ENCODE results near the gene INPP5D. TPM values are rescaled to one million over a fixed set of nuclear protein-coding genes. Genes with fewer than 3 reads are reported as not detected.
"Not testable (repeated sequence)": the region's sequence is repeated elsewhere in the genome, so short reads cannot be mapped to it uniquely, and the experiment has no call there.

The INPP5D gene
- total RNA-seq, 1 donor from 2014 or later: 3.7 TPM

DNA sequence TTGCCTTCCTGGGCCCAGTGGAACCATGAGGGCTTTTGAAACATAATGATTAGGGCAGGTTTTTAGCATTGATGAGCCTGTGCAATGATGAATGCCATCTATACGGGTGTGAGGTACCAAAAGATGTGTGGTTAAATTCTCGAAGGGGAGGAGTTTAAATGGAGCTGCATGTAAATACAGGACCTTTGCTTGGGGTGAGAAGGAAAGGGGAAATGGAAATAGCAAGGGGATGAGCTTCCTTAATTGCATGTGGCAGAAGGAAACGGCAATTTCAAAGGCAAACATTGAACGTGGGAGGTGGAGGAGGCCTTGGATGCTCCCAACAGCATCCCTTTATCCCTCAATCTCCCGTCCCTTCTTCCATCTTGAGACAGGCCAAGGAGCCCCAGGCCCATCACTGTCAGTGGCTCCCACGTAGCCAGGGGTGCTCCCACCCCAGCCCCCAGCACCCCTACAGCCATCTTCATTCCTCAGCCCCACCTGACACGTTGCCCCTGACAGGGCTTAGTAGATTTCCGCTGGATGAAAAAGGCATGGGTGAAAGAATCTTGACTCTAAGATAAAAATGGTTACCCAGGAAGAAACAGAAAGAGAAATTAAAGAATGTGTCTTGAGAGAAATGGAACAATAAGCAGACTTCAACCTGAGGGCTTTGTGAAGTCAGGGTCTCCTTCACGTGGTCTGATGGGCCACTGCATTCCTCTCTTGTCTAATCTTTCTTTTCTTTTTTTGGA lies 32.5 kb downstream of the INPP5D start:
- DNase-seq (ENCODE audit: low read depth): no peak
- no peaks in the 10 kb centered on the region for H3K36me3 ChIP-seq (ENCODE audit: control insufficient read depth, insufficient read depth, low read length)
- H3K27me3 ChIP-seq (ENCODE audit: control insufficient read depth, insufficient read depth, low read length): peaks cover 2% of the 10 kb centered on the region
- TF ChIP-seq CTCF (IDR thresholded peaks at IDR 0.05; ENCODE audit: insufficient read depth, low read length, poor library complexity, severe bottlenecking): no peak
- no peak overlapping the region for H3K4me3 ChIP-seq (ENCODE audit: low read depth, low read length)

GRCh38 chr2:233093166-233093448 lies 33.0 kb downstream of the INPP5D start:
- no peak for DNase-seq (ENCODE audit: low read depth)
- no peaks in the 10 kb centered on the region for H3K36me3 ChIP-seq (ENCODE audit: control insufficient read depth, insufficient read depth, low read length)
- peaks cover 2% of the 10 kb centered on the region for H3K27me3 ChIP-seq (ENCODE audit: control insufficient read depth, insufficient read depth, low read length)
- TF ChIP-seq CTCF (IDR thresholded peaks at IDR 0.05; ENCODE audit: insufficient read depth, low read length, poor library complexity, severe bottlenecking): no peak
- no peak overlapping the region for H3K4me3 ChIP-seq (ENCODE audit: low read depth, low read length)

DNA sequence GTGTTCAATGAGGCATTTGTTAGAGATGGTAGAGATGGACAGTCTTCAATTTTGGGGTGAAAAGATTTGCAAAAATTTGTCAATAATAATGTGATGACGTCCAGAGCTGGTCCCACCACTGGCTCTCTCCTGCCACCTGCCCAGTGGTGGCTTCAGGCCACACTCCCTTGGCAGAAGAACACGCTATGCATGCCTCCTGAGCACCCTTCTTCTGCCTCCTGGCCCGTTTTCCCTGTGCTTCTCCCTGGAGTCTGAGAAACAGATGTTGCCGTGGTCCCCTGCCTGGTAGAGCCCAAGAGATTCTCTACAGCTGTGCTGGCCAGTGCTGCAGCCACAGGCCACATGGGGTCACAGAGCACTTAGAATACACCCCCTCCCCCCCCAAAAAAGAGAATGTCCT lies 33.6 kb downstream of the INPP5D start:
- TF ChIP-seq CTCF (IDR thresholded peaks at IDR 0.05; ENCODE audit: insufficient read depth, low read length, poor library complexity, severe bottlenecking): no peak
- Histone ChIP-seq H3K4me3 (ENCODE audit: low read depth, low read length) (no peak overlapping the region), H3K27me3 (ENCODE audit: control insufficient read depth, insufficient read depth, low read length) (peaks cover 2% of the 10 kb centered on the region), H3K36me3 (ENCODE audit: control insufficient read depth, insufficient read depth, low read length) (no peaks in the 10 kb centered on the region)
- DNase-seq (ENCODE audit: low read depth): no peak

- no peaks in the 10 kb centered on the region for H3K36me3 ChIP-seq (ENCODE audit: control insufficient read depth, insufficient read depth, low read length)
- no peak for DNase-seq (ENCODE audit: low read depth)
- peaks cover 2% of the 10 kb centered on the region for H3K27me3 ChIP-seq (ENCODE audit: control insufficient read depth, insufficient read depth, low read length)
- no peak overlapping the region for H3K4me3 ChIP-seq (ENCODE audit: low read depth, low read length)
- no peak for TF ChIP-seq CTCF (IDR thresholded peaks at IDR 0.05; ENCODE audit: insufficient read depth, low read length, poor library complexity, severe bottlenecking)
Observed at GRCh38 chr2:233094614-233095013, 34.5 kb downstream of the INPP5D start.

DNA sequence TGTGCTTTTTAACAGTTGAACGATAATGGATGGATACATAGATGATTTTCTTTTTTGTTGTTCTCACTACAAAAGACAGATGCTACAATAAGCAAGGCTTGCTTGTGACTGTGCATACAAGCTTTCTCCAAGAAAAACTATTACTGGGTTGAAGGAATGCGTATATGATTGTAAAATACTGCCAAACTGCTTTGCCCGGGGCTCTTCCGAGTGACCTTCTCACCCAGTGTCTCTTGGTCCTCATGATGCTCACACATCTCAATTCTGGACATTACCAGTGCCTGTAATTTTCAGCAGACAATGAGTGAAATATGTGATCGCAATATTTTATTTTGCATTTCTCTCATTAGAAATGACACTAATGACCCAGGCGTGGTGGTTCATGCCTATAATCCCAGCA lies 35.9 kb downstream of the INPP5D start:
- Histone ChIP-seq H3K36me3 (ENCODE audit: control insufficient read depth, insufficient read depth, low read length) (no peaks in the 10 kb centered on the region), H3K27me3 (ENCODE audit: control insufficient read depth, insufficient read depth, low read length) (peaks cover 2% of the 10 kb centered on the region), H3K4me3 (ENCODE audit: low read depth, low read length) (no peak overlapping the region)
- DNase-seq (ENCODE audit: low read depth): no peak
- TF ChIP-seq CTCF (IDR thresholded peaks at IDR 0.05; ENCODE audit: insufficient read depth, low read length, poor library complexity, severe bottlenecking): no peak

DNA sequence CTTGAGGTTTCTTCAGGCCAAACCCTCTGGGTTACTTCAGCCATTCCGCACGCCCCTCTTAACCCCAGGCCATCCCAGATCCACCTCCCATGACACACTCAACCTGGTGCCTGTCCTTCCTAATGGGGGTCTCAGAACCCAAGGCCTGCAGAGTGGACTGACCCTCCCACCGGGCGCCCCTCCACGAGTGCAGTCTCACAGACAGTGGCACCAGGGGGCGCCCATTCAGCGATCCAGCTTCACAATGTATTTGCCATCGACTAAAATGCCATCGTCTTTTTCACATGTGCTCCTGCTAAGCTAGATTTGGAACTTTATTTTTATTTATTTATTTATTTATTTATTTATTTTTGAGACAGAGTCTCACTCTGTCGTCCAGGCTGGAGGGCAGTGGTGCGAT lies 38.5 kb downstream of the INPP5D start:
- Histone ChIP-seq H3K27me3 (ENCODE audit: control insufficient read depth, insufficient read depth, low read length) (peaks cover 2% of the 10 kb centered on the region), H3K36me3 (ENCODE audit: control insufficient read depth, insufficient read depth, low read length) (no peaks in the 10 kb centered on the region), H3K4me3 (ENCODE audit: low read depth, low read length) (no peak overlapping the region)
- DNase-seq (ENCODE audit: low read depth): no peak
- peak; percentile 34 for TF ChIP-seq CTCF (IDR thresholded peaks at IDR 0.05; ENCODE audit: insufficient read depth, low read length, poor library complexity, severe bottlenecking)

DNA sequence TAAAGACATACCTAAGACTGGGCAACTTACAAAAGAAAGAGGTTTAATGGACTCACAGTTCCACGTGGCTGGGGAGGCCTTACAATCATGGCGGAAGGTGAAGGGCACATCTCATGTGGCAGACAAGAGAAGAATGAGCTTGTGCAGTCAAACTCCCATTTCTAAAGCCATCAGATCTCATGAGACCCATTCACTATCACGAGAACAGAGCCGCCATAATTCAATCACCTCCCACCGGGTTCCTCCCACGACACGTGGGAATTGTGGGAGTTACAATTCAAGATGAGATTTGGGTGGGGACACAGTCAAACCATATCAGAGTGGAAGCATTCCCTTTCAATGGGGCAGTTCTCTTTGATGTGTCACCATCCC lies 39.7 kb downstream of the INPP5D start:
- DNase-seq (ENCODE audit: low read depth); H3K4me3 ChIP-seq (ENCODE audit: low read depth, low read length); H3K27me3 ChIP-seq (ENCODE audit: control insufficient read depth, insufficient read depth, low read length); H3K36me3 ChIP-seq (ENCODE audit: control insufficient read depth, insufficient read depth, low read length): not testable (repeated sequence)
